Neural progenitor cell (in vitro differentiated cells): ENCODE measurements around the gene RAB36. TPM values are rescaled to one million over a fixed set of nuclear protein-coding genes. Genes with fewer than 3 reads are reported as not detected.

Experiments used
- DNase-seq: peaks from one replicate; pipeline ENCODE4 v3.0.0-alpha.2; 2016; ENCODE audit warnings: low spot score
- H2AFZ ChIP-seq: fragments of 200-600 bp; sonication (generic); replicated peaks from 2 replicates; pipeline ENCODE4 v1.6.1; 2016; ENCODE audit warnings: antibody characterized with exemption
- H3F3A ChIP-seq: fragments of 200-600 bp; sonication (generic); 2 replicates; pipeline ENCODE4 v1.6.1; 2016; ENCODE audit warnings: antibody characterized with exemption, low read depth
- H3K27ac ChIP-seq: fragments of 200-600 bp; sonication (generic); 2 replicates; pipeline ENCODE4 v1.5.1; 2016; ENCODE audit warnings: mild to moderate bottlenecking
- H3K27me3 ChIP-seq: fragments of 200-600 bp; sonication (generic); 2 replicates; pipeline ENCODE4 v1.6.1; 2016; ENCODE audit warnings: mild to moderate bottlenecking, moderate library complexity
- H3K36me3 ChIP-seq: fragments of 200-600 bp; sonication (generic); 2 replicates; pipeline ENCODE4 v1.5.1; 2016
- H3K4me1 ChIP-seq: fragments of 200-600 bp; sonication (generic); 2 replicates; pipeline ENCODE4 v1.6.1; 2016; ENCODE audit warnings: mixed run types
- H3K4me2 ChIP-seq: fragments of 200-600 bp; sonication (generic); 2 replicates; pipeline ENCODE4 v1.6.1; 2016
- H3K4me3 ChIP-seq: fragments of 200-600 bp; sonication (generic); 2 replicates; pipeline ENCODE4 v1.5.1; 2016
- H3K79me2 ChIP-seq: fragments of 200-600 bp; sonication (generic); 2 replicates; pipeline ENCODE4 v1.6.1; 2016; ENCODE audit warnings: low read depth
- H3K9ac ChIP-seq: fragments of 200-600 bp; sonication (generic); 2 replicates; pipeline ENCODE4 v1.6.1; 2016
- H3K9me3 ChIP-seq: fragments of 200-600 bp; sonication (generic); 2 replicates; pipeline ENCODE4 v1.5.1; 2016; ENCODE audit warnings: low read depth
- H4K20me1 ChIP-seq: fragments of 200-600 bp; sonication (generic); 2 replicates; pipeline ENCODE4 v1.6.1; 2016; ENCODE audit warnings: low read depth
- H3K27ac Mint-ChIP-seq: 3 replicates; pipeline ENCODE4 v1.8.0; 2021; ENCODE audit warnings: mixed read lengths
- H3K27me3 Mint-ChIP-seq: 2 replicates; pipeline ENCODE4 v1.8.0; 2022; ENCODE audit warnings: low read depth, mild to moderate bottlenecking, inconsistent platforms, moderate library complexity, mixed read lengths; ENCODE audit not compliant: insufficient read depth
- H3K36me3 Mint-ChIP-seq: 3 replicates; pipeline ENCODE4 v1.8.0; 2021; ENCODE audit warnings: mixed read lengths
- H3K4me1 Mint-ChIP-seq: 3 replicates; pipeline ENCODE4 v1.8.0; 2021; ENCODE audit warnings: mixed read lengths
- H3K4me3 Mint-ChIP-seq: 3 replicates; pipeline ENCODE4 v1.8.0; 2021; ENCODE audit warnings: mild to moderate bottlenecking, moderate library complexity, mixed read lengths
- H3K9me3 Mint-ChIP-seq: 3 replicates; pipeline ENCODE4 v1.8.0; 2020; ENCODE audit warnings: mixed read lengths
- CTCF ChIP-seq: fragments of 200-600 bp; sonication (generic); IDR thresholded peaks from 2 replicates; pipeline ENCODE4 v1.5.1; 2017; ENCODE audit warnings: antibody characterized with exemption, mild to moderate bottlenecking
- EZH2 ChIP-seq: fragments of 200-600 bp; sonication (generic); IDR thresholded peaks from 2 replicates; pipeline ENCODE4 v1.6.1; 2017; ENCODE audit warnings: antibody characterized with exemption, mild to moderate bottlenecking, moderate library complexity
- EZH2phosphoT487 ChIP-seq: fragments of 200-600 bp; sonication (generic); IDR thresholded peaks from 2 replicates; pipeline ENCODE4 v1.6.1; 2017; ENCODE audit warnings: antibody characterized with exemption
- total RNA-seq: library from RNA; depleted of rRNA; stranded (reverse); fragments of >200 nt; gene quantifications from 2 replicates; pipeline ENCODE4 v1.2.3, GENCODE V29; 2015; ENCODE audit warnings: low replicate concordance

RAB36 gene
- total RNA-seq, 1 donor from 2014 or later: 2.9 TPM

- Histone ChIP-seq H2AFZ (no peak overlapping the region), H3K27me3 (no peaks in the 10 kb centered on the region), H3K36me3 (no peaks in the 10 kb centered on the region), H3K79me2 (no peaks in the 10 kb centered on the region), H4K20me1 (no peaks in the 10 kb centered on the region), H3K9ac (no peak overlapping the region), H3K27ac (no peak overlapping the region), H3K9me3 (no peaks in the 10 kb centered on the region), H3F3A (no peaks in the 10 kb centered on the region), H3K4me1 (no peaks in the 10 kb centered on the region), H3K4me2 (no peak overlapping the region), H3K4me3 (no peak overlapping the region)
- Mint-ChIP-seq H3K27me3 (peaks cover 2% of the 10 kb centered on the region), H3K9me3 (no peaks in the 10 kb centered on the region), H3K4me3 (no peak overlapping the region), H3K4me1 (peaks cover 9% of the 10 kb centered on the region), H3K27ac (no peak overlapping the region), H3K36me3 (peaks cover 12% of the 10 kb centered on the region)
- TF ChIP-seq EZH2phosphoT487 (no peak), EZH2 (no peak), CTCF (no peak)
- no peak for DNase-seq
These were observed 22.9 kb upstream of the RAB36 start for GRCh38 chr22:23122216-23122957.

GRCh38 chr22:23122992-23123803 is 22.1 kb upstream of the RAB36 start:
- no peak overlapping the region for H3K4me3 ChIP-seq
- peaks cover 2% of the 10 kb centered on the region for H3K27me3 Mint-ChIP-seq
- H3K36me3 Mint-ChIP-seq: peaks cover 12% of the 10 kb centered on the region
- H3F3A ChIP-seq: no peaks in the 10 kb centered on the region
- H3K4me1 ChIP-seq: peaks cover 1% of the 10 kb centered on the region
- H3K36me3 ChIP-seq: no peaks in the 10 kb centered on the region
- no peaks in the 10 kb centered on the region for H4K20me1 ChIP-seq
- H2AFZ ChIP-seq: no peak overlapping the region
- no peak overlapping the region for H3K9ac ChIP-seq
- TF ChIP-seq CTCF: no peak
- TF ChIP-seq EZH2phosphoT487: no peak
- TF ChIP-seq EZH2: no peak
- no peak for DNase-seq
- H3K27ac Mint-ChIP-seq: no peak overlapping the region
- H3K27me3 ChIP-seq: no peaks in the 10 kb centered on the region
- H3K9me3 Mint-ChIP-seq: no peaks in the 10 kb centered on the region
- H3K4me1 Mint-ChIP-seq: peaks cover 12% of the 10 kb centered on the region
- H3K79me2 ChIP-seq: no peaks in the 10 kb centered on the region
- H3K27ac ChIP-seq: no peak overlapping the region
- H3K4me2 ChIP-seq: no peak overlapping the region
- H3K4me3 Mint-ChIP-seq: no peak overlapping the region
- H3K9me3 ChIP-seq: no peaks in the 10 kb centered on the region

GRCh38 chr22:23123804-23124254 is 21.4 kb upstream of the RAB36 start:
- peaks cover 2% of the 10 kb centered on the region for H3K4me1 ChIP-seq
- H3K4me2 ChIP-seq: no peak overlapping the region
- H3K27ac ChIP-seq: no peak overlapping the region

More at GRCh38 chr22:23123804-23124254, 21.4 kb upstream of the RAB36 start:
- Mint-ChIP-seq H3K27ac (no peak overlapping the region), H3K27me3 (peaks cover 2% of the 10 kb centered on the region), H3K4me1 (peaks cover 16% of the 10 kb centered on the region), H3K9me3 (no peaks in the 10 kb centered on the region), H3K36me3 (peaks cover 12% of the 10 kb centered on the region), H3K4me3 (no peak overlapping the region)
- Histone ChIP-seq H3K4me3 (no peak overlapping the region), H3F3A (no peaks in the 10 kb centered on the region), H3K27me3 (no peaks in the 10 kb centered on the region), H3K9ac (no peak overlapping the region), H3K9me3 (no peaks in the 10 kb centered on the region), H3K36me3 (no peaks in the 10 kb centered on the region), H4K20me1 (no peaks in the 10 kb centered on the region), H2AFZ (no peak overlapping the region), H3K79me2 (no peaks in the 10 kb centered on the region)
- no peak for DNase-seq
- TF ChIP-seq EZH2 (no peak), EZH2phosphoT487 (no peak), CTCF (no peak)
